Choroid plexus epithelial cell (primary cell): ENCODE data around the gene LENG9.
A peak's percentile ranks its signal among the peaks of the same experiment; 100 is the strongest.

Experiments used
- DNase-seq: peaks from one replicate; pipeline ENCODE4 v3.0.0-alpha.2; 2010; ENCODE audit warnings: low read depth
- H3K4me3 ChIP-seq: 2 replicates; pipeline ENCODE4 v1.5.1; 2011; ENCODE audit warnings: low read depth, mild to moderate bottlenecking, control low read depth, low read length, moderate library complexity
- TF ChIP-seq, protein P1 (sequence below): conservative IDR thresholded peaks from 2 replicates; pipeline ENCODE4 v1.5.1; 2011; ENCODE audit warnings: low read depth, mild to moderate bottlenecking, control low read depth, inconsistent platforms, low read length, moderate library complexity

LENG9 gene

DNA sequence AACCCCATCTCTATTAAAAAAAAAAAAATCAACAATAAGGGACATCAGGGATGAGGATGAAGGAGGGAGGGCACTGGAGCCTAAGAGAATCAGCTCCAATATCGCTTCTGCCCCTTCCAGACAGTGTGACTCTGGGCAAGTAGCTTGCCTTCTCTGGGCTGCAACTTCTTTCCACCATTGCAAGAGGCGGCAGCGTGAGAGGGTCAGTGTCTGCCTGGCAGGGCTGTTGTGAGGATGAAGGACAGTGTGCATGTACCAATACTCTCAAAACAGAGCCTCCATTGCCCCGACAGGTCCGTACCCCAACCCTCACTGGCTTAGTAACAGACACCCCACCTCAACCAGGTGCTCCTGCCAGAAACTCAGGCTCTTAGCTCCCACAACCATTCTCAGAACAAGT is 29.9 kb downstream of the LENG9 start:
- DNase-seq = no peak
- TF ChIP-seq, protein P1, sequence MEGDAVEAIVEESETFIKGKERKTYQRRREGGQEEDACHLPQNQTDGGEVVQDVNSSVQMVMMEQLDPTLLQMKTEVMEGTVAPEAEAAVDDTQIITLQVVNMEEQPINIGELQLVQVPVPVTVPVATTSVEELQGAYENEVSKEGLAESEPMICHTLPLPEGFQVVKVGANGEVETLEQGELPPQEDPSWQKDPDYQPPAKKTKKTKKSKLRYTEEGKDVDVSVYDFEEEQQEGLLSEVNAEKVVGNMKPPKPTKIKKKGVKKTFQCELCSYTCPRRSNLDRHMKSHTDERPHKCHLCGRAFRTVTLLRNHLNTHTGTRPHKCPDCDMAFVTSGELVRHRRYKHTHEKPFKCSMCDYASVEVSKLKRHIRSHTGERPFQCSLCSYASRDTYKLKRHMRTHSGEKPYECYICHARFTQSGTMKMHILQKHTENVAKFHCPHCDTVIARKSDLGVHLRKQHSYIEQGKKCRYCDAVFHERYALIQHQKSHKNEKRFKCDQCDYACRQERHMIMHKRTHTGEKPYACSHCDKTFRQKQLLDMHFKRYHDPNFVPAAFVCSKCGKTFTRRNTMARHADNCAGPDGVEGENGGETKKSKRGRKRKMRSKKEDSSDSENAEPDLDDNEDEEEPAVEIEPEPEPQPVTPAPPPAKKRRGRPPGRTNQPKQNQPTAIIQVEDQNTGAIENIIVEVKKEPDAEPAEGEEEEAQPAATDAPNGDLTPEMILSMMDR = no peak
- H3K4me3 ChIP-seq = no peak overlapping the region

- TF ChIP-seq, protein P1 = no peak
- no peak for DNase-seq
- H3K4me3 ChIP-seq = no peak overlapping the region
Measured at GRCh38 chr19:54432144-54432738, 31.3 kb downstream of the LENG9 start.

- DNase-seq = peak; percentile 72
- TF ChIP-seq, protein P1 = no peak
- H3K4me3 ChIP-seq = no peak overlapping the region
Measured at GRCh38 chr19:54431255-54431838, 32.2 kb downstream of the LENG9 start.

DNA sequence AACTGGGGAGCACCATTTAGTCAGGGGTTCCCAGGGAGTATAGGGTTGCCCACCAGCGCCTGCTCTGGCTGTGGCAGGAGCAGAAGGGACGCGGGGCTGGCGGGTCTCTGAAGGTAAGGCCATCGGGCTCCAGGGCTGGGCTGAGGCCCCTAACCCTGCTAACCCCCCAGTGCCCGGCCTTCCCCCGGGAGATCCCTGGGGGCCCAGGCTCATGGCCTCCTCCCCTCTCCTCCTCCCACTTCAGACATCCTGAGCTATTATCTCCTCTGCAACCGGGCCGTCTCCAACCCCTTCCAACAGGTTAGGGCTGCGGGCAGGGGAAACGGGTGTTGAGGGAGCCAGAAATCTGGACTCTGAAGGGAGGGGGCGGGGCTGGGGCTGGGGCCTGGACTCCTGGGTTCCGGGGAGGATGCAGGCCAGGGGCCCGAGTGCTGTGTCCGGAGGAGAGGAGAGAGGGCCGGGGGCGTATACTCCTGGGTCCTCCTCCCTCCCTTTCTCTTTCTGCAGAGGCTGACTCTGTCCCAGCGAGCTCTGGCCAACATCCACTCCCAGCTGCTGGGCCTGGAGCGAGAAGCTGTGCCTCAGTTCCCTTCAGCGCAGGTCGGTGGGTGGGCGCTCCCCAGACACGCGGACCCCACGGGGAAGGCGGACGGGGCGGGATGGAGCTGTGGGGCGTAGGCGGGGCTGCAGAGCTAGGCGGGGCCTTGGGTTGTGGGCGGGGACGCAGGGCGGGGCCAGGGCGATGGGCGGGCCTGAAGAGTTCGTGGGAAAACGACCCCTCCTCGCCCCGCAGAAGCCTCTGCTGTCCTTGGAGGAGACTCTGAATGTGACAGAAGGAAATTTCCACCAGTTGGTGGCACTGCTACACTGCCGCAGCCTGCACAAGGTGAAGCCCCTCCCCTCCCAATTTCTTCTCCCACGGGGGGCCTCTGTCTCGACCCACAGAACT is 33.0 kb downstream of the LENG9 start:
- peak; percentile 52 for DNase-seq
- TF ChIP-seq, protein P1 = peak; percentile 15
- peak overlapping the region; percentile 14 for H3K4me3 ChIP-seq

- DNase-seq = no peak
- TF ChIP-seq, protein P1 = no peak
- no peak overlapping the region for H3K4me3 ChIP-seq
Measured at GRCh38 chr19:54429545-54430227, 33.9 kb downstream of the LENG9 start.

- H3K4me3 ChIP-seq = no peak overlapping the region
- no peak for DNase-seq
- TF ChIP-seq, protein P1 = no peak
Measured at GRCh38 chr19:54429176-54429495, 34.4 kb downstream of the LENG9 start.
